Measurements from ENCODE around the gene KRT71. TPM values are rescaled to one million over a fixed set of nuclear protein-coding genes. Genes with fewer than 3 reads are reported as not detected.
"Not testable (repeated sequence)": the region's sequence is repeated elsewhere in the genome, so short reads cannot be mapped to it uniquely, and the experiment has no call there.

KRT71 gene
- total RNA-seq, 1 donor: not detected

DNA sequence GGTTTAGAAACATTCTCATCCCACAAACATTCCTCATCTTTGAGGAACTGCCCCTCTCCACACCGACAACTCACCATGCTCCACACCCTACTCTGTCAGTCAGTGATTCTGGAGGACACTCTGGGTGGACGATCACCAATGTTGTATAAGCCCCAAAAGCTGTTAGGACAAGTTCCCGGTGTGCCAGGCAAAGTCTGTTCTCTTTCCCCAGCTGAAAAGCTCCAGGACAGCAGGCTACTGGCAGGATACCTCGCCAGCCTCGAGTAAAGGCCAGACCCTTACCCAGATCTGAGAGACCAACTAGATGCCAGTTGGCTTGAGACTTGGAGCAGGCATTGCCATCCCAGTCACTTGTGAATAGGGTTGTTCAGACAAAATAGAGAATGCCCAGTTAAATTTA, 44.7 kb downstream of the KRT71 start:
- DNase-seq (ENCODE audit: insufficient read length, low spot score, missing footprints): no peak
- no peak overlapping the region for H2AFZ ChIP-seq (ENCODE audit: low read length)

DNA sequence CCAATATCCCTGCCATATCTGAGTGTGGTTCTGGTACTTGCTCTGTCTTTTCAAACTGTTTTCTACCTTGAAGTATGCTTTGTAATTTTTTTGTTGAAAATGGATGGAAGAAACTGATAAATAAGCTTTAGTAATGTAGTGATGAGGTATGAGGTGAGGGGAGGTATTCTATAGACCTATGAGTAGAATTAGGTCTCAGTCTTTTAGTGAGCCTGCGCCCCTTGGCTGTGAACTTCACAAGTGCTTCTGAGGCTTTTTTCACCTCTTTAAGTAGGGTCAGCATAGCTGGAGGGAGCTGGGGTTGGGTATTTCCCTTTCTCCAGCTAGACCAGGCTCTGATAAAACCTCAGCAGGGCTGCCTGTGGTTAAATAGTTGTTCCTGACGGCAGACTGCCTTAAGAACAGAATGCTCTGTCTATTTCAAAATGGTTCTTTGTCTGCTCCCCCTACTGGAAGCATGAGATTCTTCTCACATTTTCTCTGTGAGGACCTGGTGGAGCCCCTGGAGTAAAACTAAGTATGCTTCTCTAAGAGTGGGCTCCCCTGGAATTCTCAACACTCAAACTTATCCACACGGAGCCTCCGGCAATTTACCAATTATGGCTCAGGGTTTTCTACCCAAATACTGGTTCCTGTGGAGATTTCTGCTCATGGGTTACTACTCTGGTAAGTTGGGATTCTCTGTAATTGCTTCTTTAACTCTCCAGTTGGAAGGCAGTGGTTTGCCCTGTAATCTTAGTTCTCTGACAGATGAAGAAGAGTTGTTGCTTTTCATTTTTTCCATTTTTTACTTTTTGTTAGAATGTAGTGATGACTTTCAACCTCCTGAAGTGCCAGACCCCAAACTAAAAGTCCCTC, 45.9 kb downstream of the KRT71 start:
- Histone ChIP-seq H3K4me3 (ENCODE audit: insufficient read depth, low read length) (no peak overlapping the region), H3K4me2 (ENCODE audit: insufficient read depth, low read length) (no peak overlapping the region), H4K20me1 (ENCODE audit: insufficient read depth, low read length) (no peaks in the 10 kb centered on the region), H2AFZ (ENCODE audit: low read length) (no peak overlapping the region), H3K27ac (ENCODE audit: low read depth, low read length) (no peak overlapping the region), H3K27me3 (ENCODE audit: insufficient read depth, low read length) (peaks cover 14% of the 10 kb centered on the region), H3K36me3 (ENCODE audit: insufficient read depth, low read length) (no peaks in the 10 kb centered on the region), H3K4me1 (ENCODE audit: insufficient read depth, low read length) (no peaks in the 10 kb centered on the region), H3K79me2 (ENCODE audit: insufficient read depth, low read length) (no peaks in the 10 kb centered on the region), H3K9me3 (ENCODE audit: low read depth, low read length) (no peaks in the 10 kb centered on the region)
- TF ChIP-seq, protein P1, sequence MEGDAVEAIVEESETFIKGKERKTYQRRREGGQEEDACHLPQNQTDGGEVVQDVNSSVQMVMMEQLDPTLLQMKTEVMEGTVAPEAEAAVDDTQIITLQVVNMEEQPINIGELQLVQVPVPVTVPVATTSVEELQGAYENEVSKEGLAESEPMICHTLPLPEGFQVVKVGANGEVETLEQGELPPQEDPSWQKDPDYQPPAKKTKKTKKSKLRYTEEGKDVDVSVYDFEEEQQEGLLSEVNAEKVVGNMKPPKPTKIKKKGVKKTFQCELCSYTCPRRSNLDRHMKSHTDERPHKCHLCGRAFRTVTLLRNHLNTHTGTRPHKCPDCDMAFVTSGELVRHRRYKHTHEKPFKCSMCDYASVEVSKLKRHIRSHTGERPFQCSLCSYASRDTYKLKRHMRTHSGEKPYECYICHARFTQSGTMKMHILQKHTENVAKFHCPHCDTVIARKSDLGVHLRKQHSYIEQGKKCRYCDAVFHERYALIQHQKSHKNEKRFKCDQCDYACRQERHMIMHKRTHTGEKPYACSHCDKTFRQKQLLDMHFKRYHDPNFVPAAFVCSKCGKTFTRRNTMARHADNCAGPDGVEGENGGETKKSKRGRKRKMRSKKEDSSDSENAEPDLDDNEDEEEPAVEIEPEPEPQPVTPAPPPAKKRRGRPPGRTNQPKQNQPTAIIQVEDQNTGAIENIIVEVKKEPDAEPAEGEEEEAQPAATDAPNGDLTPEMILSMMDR (IDR thresholded peaks at IDR 0.05; ENCODE audit: extremely low read depth, low read depth, low read length): peak; percentile 78
- DNase-seq (ENCODE audit: insufficient read length, low spot score, missing footprints): no peak

More for the DNA sequence above, 44.7 kb downstream of the KRT71 start:
- no peaks in the 10 kb centered on the region for H3K36me3 ChIP-seq (ENCODE audit: insufficient read depth, low read length)
- no peaks in the 10 kb centered on the region for H4K20me1 ChIP-seq (ENCODE audit: insufficient read depth, low read length)
- no peak overlapping the region for H3K4me3 ChIP-seq (ENCODE audit: insufficient read depth, low read length)
- H3K79me2 ChIP-seq (ENCODE audit: insufficient read depth, low read length): no peaks in the 10 kb centered on the region
- H3K4me1 ChIP-seq (ENCODE audit: insufficient read depth, low read length): no peaks in the 10 kb centered on the region
- TF ChIP-seq, protein P1 (IDR thresholded peaks at IDR 0.05; ENCODE audit: extremely low read depth, low read depth, low read length): no peak
- H3K4me2 ChIP-seq (ENCODE audit: insufficient read depth, low read length): no peak overlapping the region
- H3K27me3 ChIP-seq (ENCODE audit: insufficient read depth, low read length): peaks cover 18% of the 10 kb centered on the region
- no peaks in the 10 kb centered on the region for H3K9me3 ChIP-seq (ENCODE audit: low read depth, low read length)
- no peak overlapping the region for H3K27ac ChIP-seq (ENCODE audit: low read depth, low read length)

DNA sequence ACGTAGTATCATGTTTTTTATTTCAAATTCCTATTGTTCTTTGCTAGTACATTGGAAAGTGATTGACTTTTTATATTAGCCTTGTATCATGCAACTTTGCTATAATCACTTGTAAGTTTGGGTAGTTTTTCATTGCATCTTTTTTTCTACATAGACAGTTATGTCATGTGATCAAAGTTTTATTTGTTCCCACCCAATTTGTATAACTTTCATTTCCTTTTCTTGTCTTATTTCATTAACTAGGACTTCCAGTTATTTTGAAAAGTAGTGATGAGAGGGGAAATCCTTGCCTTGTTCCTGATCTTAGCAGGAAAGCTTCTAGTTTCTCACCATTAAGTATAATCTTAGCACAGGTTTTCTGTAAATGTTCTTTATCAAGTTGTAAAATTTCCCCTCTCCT, 50.1 kb downstream of the KRT71 start:
- Histone ChIP-seq H3K9me3 (ENCODE audit: low read depth, low read length) (no peaks in the 10 kb centered on the region), H3K4me1 (ENCODE audit: insufficient read depth, low read length) (peaks cover 29% of the 10 kb centered on the region), H3K4me2 (ENCODE audit: insufficient read depth, low read length) (no peak overlapping the region), H3K36me3 (ENCODE audit: insufficient read depth, low read length) (no peaks in the 10 kb centered on the region), H4K20me1 (ENCODE audit: insufficient read depth, low read length) (no peaks in the 10 kb centered on the region), H3K27me3 (ENCODE audit: insufficient read depth, low read length) (peaks cover 7% of the 10 kb centered on the region), H3K79me2 (ENCODE audit: insufficient read depth, low read length) (no peaks in the 10 kb centered on the region), H2AFZ (ENCODE audit: low read length) (no peak overlapping the region), H3K27ac (ENCODE audit: low read depth, low read length) (no peak overlapping the region), H3K4me3 (ENCODE audit: insufficient read depth, low read length) (no peak overlapping the region)
- no peak for DNase-seq (ENCODE audit: insufficient read length, low spot score, missing footprints)
- TF ChIP-seq, protein P1 (IDR thresholded peaks at IDR 0.05; ENCODE audit: extremely low read depth, low read depth, low read length): no peak

DNA sequence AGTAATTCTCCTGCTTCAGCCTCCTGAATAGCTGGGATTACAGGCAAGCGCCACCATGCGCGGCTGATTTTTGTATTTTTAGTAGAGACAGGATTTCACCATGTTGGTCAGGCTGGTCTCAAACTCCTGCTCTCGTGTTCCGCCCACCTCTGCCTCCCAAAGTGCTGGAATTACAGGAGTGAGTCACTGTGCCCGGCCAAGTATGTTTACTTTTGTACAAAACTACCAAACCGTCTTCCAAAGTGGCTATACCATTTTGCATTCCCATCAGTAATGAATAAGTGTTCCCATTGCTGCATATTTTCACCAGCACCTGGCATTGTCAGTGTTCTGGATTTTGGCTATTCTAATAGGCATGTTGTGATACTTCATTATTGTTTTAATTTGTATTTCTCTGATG, 51.5 kb downstream of the KRT71 start:
- H4K20me1 ChIP-seq (ENCODE audit: insufficient read depth, low read length): no peaks in the 10 kb centered on the region
- peaks cover 3% of the 10 kb centered on the region for H3K27me3 ChIP-seq (ENCODE audit: insufficient read depth, low read length)
- no peak for DNase-seq (ENCODE audit: insufficient read length, low spot score, missing footprints)
- no peak overlapping the region for H2AFZ ChIP-seq (ENCODE audit: low read length)
- no peaks in the 10 kb centered on the region for H3K79me2 ChIP-seq (ENCODE audit: insufficient read depth, low read length)
- TF ChIP-seq, protein P1 (IDR thresholded peaks at IDR 0.05; ENCODE audit: extremely low read depth, low read depth, low read length): no peak
- no peaks in the 10 kb centered on the region for H3K9me3 ChIP-seq (ENCODE audit: low read depth, low read length)
- H3K4me3 ChIP-seq (ENCODE audit: insufficient read depth, low read length): no peak overlapping the region
- H3K4me2 ChIP-seq (ENCODE audit: insufficient read depth, low read length): no peak overlapping the region
- H3K36me3 ChIP-seq (ENCODE audit: insufficient read depth, low read length): no peaks in the 10 kb centered on the region
- peaks cover 40% of the 10 kb centered on the region for H3K4me1 ChIP-seq (ENCODE audit: insufficient read depth, low read length)
- peak overlapping the region; percentile 82 for H3K27ac ChIP-seq (ENCODE audit: low read depth, low read length)

DNA sequence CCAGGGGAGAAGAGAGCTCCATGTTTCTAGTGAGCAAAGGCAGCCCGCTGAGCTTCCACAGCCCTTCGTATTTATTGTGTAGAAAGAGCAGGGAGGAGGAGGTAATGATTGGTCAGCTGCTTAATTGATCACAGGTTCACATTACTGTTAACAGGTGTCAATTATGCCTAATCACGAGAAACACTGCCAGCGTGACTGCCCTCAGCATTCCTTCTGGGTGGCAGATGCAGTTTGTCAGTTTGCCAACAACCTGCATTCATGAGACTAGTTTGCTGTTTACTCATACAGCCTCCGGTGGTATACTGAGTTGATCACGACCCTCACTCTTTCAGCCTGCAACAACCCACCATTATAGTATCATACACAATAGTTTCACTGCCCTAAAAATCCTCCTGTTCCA, 52.4 kb downstream of the KRT71 start:
- H3K27ac ChIP-seq (ENCODE audit: low read depth, low read length): peak overlapping the region; percentile 82
- peak overlapping the region; percentile 64 for H3K4me2 ChIP-seq (ENCODE audit: insufficient read depth, low read length)
- H3K27me3 ChIP-seq (ENCODE audit: insufficient read depth, low read length); H3K79me2 ChIP-seq (ENCODE audit: insufficient read depth, low read length); DNase-seq (ENCODE audit: insufficient read length, low spot score, missing footprints); H3K9me3 ChIP-seq (ENCODE audit: low read depth, low read length); H3K36me3 ChIP-seq (ENCODE audit: insufficient read depth, low read length); H4K20me1 ChIP-seq (ENCODE audit: insufficient read depth, low read length); H2AFZ ChIP-seq (ENCODE audit: low read length): not testable (repeated sequence)
- peak overlapping the region; percentile 38 for H3K4me3 ChIP-seq (ENCODE audit: insufficient read depth, low read length)
- H3K4me1 ChIP-seq (ENCODE audit: insufficient read depth, low read length): peaks cover 49% of the 10 kb centered on the region
